ENCODE results near the gene NPBWR2.

NPBWR2 gene

GRCh38 chr20:64076061-64076997 lies 31.0 kb downstream of the NPBWR2 start:
- Histone ChIP-seq H3K9ac (ENCODE audit: low read length in 2 of 2) (no peak overlapping the region), H3K4me3 (ENCODE audit: low read length in 2 of 2) (no peak overlapping the region), H3K27ac (ENCODE audit: low read length) (no peak overlapping the region)

GRCh38 chr20:64075556-64075955 lies 31.8 kb downstream of the NPBWR2 start:
- H3K9ac ChIP-seq (ENCODE audit: low read length in 2 of 2): no peak overlapping the region
- no peaks in the 10 kb centered on the region for H3K27me3 ChIP-seq (ENCODE audit: control insufficient read depth in 1 of 2, insufficient read depth in 2 of 2, low read length in 2 of 2)
- no peaks in the 10 kb centered on the region for H3K9me3 ChIP-seq (ENCODE audit: control insufficient read depth in 2 of 2, low read length in 2 of 2)
- no peak overlapping the region for H3K4me3 ChIP-seq (ENCODE audit: low read length in 2 of 2)
- H3K36me3 ChIP-seq (ENCODE audit: control insufficient read depth in 2 of 2, insufficient read depth in 2 of 2, low read length in 2 of 2): peaks cover 0 to 2% of the 10 kb centered on the region in 2 donors
- no peak overlapping the region for H3K27ac ChIP-seq (ENCODE audit: low read length)
- peaks cover 17% of the 10 kb centered on the region for H3K4me1 ChIP-seq (ENCODE audit: control insufficient read depth, insufficient read depth, low read length)

More at GRCh38 chr20:64076061-64076997, 31.0 kb downstream of the NPBWR2 start:
- Histone ChIP-seq H3K9me3 (ENCODE audit: control insufficient read depth in 2 of 2, low read length in 2 of 2) (no peaks in the 10 kb centered on the region), H3K36me3 (ENCODE audit: control insufficient read depth in 2 of 2, insufficient read depth in 2 of 2, low read length in 2 of 2) (peaks cover 0 to 2% of the 10 kb centered on the region in 2 donors), H3K27me3 (ENCODE audit: control insufficient read depth in 1 of 2, insufficient read depth in 2 of 2, low read length in 2 of 2) (no peaks in the 10 kb centered on the region), H3K4me1 (ENCODE audit: control insufficient read depth, insufficient read depth, low read length) (peaks cover 17% of the 10 kb centered on the region)

DNA sequence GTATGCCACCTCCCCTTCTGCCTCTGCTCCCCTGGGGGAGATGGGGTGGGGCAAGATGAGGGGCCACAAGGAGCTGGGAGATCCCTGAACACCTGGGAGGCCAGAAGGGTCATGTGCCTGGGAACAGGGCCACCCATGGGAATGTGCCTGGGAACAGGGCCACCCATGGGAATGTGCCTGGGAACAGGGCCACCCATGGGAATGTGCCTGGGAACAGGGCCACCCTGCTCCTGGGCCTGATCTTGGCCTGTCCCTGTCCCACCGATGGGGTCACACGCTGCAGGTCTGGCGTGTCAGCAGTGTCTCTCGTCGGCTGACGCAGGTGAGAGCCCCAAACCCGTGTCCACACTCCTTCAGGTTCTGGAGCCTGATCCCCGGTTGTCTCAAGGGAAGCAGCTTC lies 32.4 kb downstream of the NPBWR2 start:
- Histone ChIP-seq H3K4me1 (ENCODE audit: control insufficient read depth, insufficient read depth, low read length) (peaks cover 17% of the 10 kb centered on the region), H3K9ac (ENCODE audit: low read length in 2 of 2) (no peak overlapping the region), H3K27ac (ENCODE audit: low read length) (no peak overlapping the region), H3K4me3 (ENCODE audit: low read length in 2 of 2) (no peak overlapping the region), H3K36me3 (ENCODE audit: control insufficient read depth in 2 of 2, insufficient read depth in 2 of 2, low read length in 2 of 2) (peaks cover 0 to 2% of the 10 kb centered on the region in 2 donors), H3K9me3 (ENCODE audit: control insufficient read depth in 2 of 2, low read length in 2 of 2) (no peaks in the 10 kb centered on the region), H3K27me3 (ENCODE audit: control insufficient read depth in 1 of 2, insufficient read depth in 2 of 2, low read length in 2 of 2) (no peaks in the 10 kb centered on the region)

DNA sequence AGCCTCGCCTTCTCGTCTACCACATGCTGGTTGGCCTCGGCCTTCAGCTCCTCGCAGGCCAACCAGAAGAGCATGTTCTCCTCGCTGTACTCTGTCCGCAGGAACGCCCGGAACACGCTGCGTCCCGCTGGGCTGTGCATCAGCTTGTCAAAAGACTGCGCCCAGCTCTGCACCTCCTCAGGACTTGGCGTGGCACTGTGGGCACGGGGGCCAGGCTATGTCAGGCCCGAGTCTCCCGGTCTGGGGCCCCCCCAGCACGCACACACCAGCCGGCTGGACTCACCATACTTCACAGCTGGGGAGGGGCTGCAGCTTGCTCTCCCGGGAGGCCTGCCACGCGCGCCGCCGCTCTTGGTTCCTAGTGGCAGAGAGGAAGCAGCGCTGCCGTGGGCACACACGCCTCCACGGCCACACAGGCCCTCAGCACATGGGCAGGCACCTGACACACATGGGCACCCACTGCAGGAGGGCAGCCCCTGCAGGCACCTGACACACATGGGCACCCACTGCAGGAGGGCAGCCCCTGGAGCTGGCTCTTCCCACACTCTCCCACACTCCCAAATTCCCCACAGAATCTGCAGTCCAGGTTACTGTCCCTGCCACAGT lies 33.1 kb downstream of the NPBWR2 start:
- Histone ChIP-seq H3K27me3 (ENCODE audit: control insufficient read depth in 1 of 2, insufficient read depth in 2 of 2, low read length in 2 of 2) (no peaks in the 10 kb centered on the region), H3K4me1 (ENCODE audit: control insufficient read depth, insufficient read depth, low read length) (peaks cover 15% of the 10 kb centered on the region), H3K4me3 (ENCODE audit: low read length in 2 of 2) (no peak overlapping the region), H3K9ac (ENCODE audit: low read length in 2 of 2) (no peak overlapping the region), H3K27ac (ENCODE audit: low read length) (no peak overlapping the region), H3K9me3 (ENCODE audit: control insufficient read depth in 2 of 2, low read length in 2 of 2) (no peaks in the 10 kb centered on the region), H3K36me3 (ENCODE audit: control insufficient read depth in 2 of 2, insufficient read depth in 2 of 2, low read length in 2 of 2) (peaks cover 0 to 2% of the 10 kb centered on the region in 2 donors)

GRCh38 chr20:64073476-64074183 lies 33.7 kb downstream of the NPBWR2 start:
- Histone ChIP-seq H3K4me1 (ENCODE audit: control insufficient read depth, insufficient read depth, low read length) (peaks cover 9% of the 10 kb centered on the region), H3K27me3 (ENCODE audit: control insufficient read depth in 1 of 2, insufficient read depth in 2 of 2, low read length in 2 of 2) (no peaks in the 10 kb centered on the region), H3K9ac (ENCODE audit: low read length in 2 of 2) (no peak overlapping the region), H3K4me3 (ENCODE audit: low read length in 2 of 2) (no peak overlapping the region), H3K9me3 (ENCODE audit: control insufficient read depth in 2 of 2, low read length in 2 of 2) (no peaks in the 10 kb centered on the region), H3K36me3 (ENCODE audit: control insufficient read depth in 2 of 2, insufficient read depth in 2 of 2, low read length in 2 of 2) (peaks cover 0 to 2% of the 10 kb centered on the region in 2 donors), H3K27ac (ENCODE audit: low read length) (no peak overlapping the region)

- H3K36me3 ChIP-seq (ENCODE audit: control insufficient read depth in 2 of 2, insufficient read depth in 2 of 2, low read length in 2 of 2): peaks cover 0 to 2% of the 10 kb centered on the region in 2 donors
- no peaks in the 10 kb centered on the region for H3K27me3 ChIP-seq (ENCODE audit: control insufficient read depth in 1 of 2, insufficient read depth in 2 of 2, low read length in 2 of 2)
- no peak overlapping the region for H3K9ac ChIP-seq (ENCODE audit: low read length in 2 of 2)
- no peaks in the 10 kb centered on the region for H3K9me3 ChIP-seq (ENCODE audit: control insufficient read depth in 2 of 2, low read length in 2 of 2)
- H3K4me1 ChIP-seq (ENCODE audit: control insufficient read depth, insufficient read depth, low read length): peaks cover 3% of the 10 kb centered on the region
- H3K27ac ChIP-seq (ENCODE audit: low read length): no peak overlapping the region
- no peak overlapping the region for H3K4me3 ChIP-seq (ENCODE audit: low read length in 2 of 2)
These were observed 34.8 kb downstream of the NPBWR2 start for GRCh38 chr20:64072498-64073063.

- H3K36me3 ChIP-seq (ENCODE audit: control insufficient read depth in 2 of 2, insufficient read depth in 2 of 2, low read length in 2 of 2): peaks cover 0 to 2% of the 10 kb centered on the region in 2 donors
These were observed 35.7 kb downstream of the NPBWR2 start for GRCh38 chr20:64071341-64072332.

DNA sequence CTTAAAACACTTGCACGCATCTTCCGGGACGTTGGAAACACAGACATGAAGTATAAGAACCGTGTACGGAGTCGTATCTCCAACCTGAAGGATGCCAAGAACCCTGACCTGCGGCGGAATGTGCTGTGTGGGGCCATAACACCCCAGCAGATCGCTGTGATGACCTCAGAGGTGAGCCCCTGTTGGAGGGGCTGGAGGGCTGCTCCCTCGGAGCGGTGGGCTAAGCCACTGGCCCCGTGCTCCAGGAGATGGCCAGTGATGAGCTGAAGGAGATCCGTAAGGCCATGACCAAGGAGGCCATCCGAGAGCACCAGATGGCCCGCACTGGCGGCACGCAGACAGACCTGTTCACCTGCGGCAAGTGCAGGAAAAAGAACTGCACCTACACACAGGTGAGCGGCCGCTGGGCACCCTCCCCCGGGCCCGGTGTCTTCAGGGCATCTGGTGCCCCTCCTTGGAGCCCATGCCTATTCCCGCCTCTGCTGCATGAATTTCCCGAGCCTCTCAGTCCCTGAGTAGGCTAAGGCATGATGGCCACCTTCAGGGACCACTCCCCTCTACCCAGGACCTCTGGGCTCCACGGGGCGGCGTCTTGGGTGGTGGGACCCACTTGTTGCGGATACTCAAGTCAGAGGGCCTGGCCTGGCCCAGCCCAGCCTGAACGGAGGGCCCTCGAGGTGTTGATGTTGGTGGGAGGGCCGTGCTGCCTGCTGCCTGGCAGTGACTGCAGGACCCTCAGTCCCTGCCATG lies 36.9 kb downstream of the NPBWR2 start:
- peaks cover 2% of the 10 kb centered on the region for H3K4me1 ChIP-seq (ENCODE audit: control insufficient read depth, insufficient read depth, low read length)
- no peaks in the 10 kb centered on the region for H3K9me3 ChIP-seq (ENCODE audit: control insufficient read depth in 2 of 2, low read length in 2 of 2)
- H3K27me3 ChIP-seq (ENCODE audit: control insufficient read depth in 1 of 2, insufficient read depth in 2 of 2, low read length in 2 of 2): no peaks in the 10 kb centered on the region
- H3K4me3 ChIP-seq (ENCODE audit: low read length in 2 of 2): no peak overlapping the region
- peaks cover 0 to 2% of the 10 kb centered on the region in 2 donors for H3K36me3 ChIP-seq (ENCODE audit: control insufficient read depth in 2 of 2, insufficient read depth in 2 of 2, low read length in 2 of 2)
- H3K9ac ChIP-seq (ENCODE audit: low read length in 2 of 2): no peak overlapping the region
- H3K27ac ChIP-seq (ENCODE audit: low read length): no peak overlapping the region

More at GRCh38 chr20:64071341-64072332, 35.7 kb downstream of the NPBWR2 start:
- Histone ChIP-seq H3K9ac (ENCODE audit: low read length in 2 of 2) (no peak overlapping the region), H3K27me3 (ENCODE audit: control insufficient read depth in 1 of 2, insufficient read depth in 2 of 2, low read length in 2 of 2) (no peaks in the 10 kb centered on the region), H3K9me3 (ENCODE audit: control insufficient read depth in 2 of 2, low read length in 2 of 2) (no peaks in the 10 kb centered on the region), H3K4me3 (ENCODE audit: low read length in 2 of 2) (no peak overlapping the region), H3K27ac (ENCODE audit: low read length) (no peak overlapping the region), H3K4me1 (ENCODE audit: control insufficient read depth, insufficient read depth, low read length) (no peaks in the 10 kb centered on the region)

DNA sequence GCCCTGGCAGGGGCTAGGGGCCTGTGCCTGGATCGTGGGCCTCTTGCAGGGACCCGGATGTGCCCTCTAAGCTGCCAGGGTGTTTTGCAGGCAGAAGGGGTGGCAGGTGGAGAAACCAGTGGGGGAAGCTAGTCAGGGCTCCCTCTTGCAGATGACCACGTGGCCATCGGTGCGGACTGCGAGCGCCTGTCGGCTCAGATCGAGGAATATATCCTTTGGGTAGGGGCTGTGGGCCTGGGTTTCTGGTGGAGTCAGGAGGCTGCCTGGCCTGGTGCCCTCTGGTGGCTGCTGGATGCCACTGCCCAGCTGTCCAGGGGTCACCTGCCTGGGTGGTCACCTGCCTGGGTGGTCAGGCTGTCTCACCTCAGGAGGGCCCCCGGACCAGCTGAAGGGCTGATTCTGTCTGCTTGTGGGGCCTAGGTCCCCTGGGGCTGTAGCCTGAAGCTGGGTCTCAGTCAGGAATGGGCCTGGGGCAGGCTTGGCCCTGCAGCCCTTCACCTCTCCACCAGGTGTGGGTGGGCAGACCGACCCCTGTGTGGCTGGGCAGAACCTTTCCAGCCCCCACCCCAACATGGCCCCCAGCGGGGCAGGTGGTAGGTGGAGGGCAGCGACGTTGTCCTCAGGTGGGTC lies 37.6 kb downstream of the NPBWR2 start:
- Histone ChIP-seq H3K9ac (ENCODE audit: low read length in 2 of 2) (no peak overlapping the region), H3K27ac (ENCODE audit: low read length) (no peak overlapping the region), H3K36me3 (ENCODE audit: control insufficient read depth in 2 of 2, insufficient read depth in 2 of 2, low read length in 2 of 2) (peaks cover 0 to 2% of the 10 kb centered on the region in 2 donors), H3K27me3 (ENCODE audit: control insufficient read depth in 1 of 2, insufficient read depth in 2 of 2, low read length in 2 of 2) (no peaks in the 10 kb centered on the region), H3K4me3 (ENCODE audit: low read length in 2 of 2) (no peak overlapping the region), H3K4me1 (ENCODE audit: control insufficient read depth, insufficient read depth, low read length) (peaks cover 7% of the 10 kb centered on the region), H3K9me3 (ENCODE audit: control insufficient read depth in 2 of 2, low read length in 2 of 2) (no peaks in the 10 kb centered on the region)
